Pancreas (tissue), 10 donors: ENCODE measurements around the gene ALS2. TPM values are rescaled to one million over a fixed set of nuclear protein-coding genes. Genes with fewer than 3 reads are reported as not detected.

ENCODE experiments used
- ATAC-seq, 4 donors: fragments of 200-7000 bp; cut with Tn5 transposase; one replicate each; pipeline versions ENCODE4 v1.8.0 to v1.9.1; 2020; ENCODE audit warnings: mild to moderate bottlenecking in 4 of 4, moderate library complexity in 4 of 4
- DNase-seq, 6 donors: peaks; one replicate each; pipeline ENCODE4 v3.0.0-alpha.2; 2020
- FAIRE-seq: peaks from 2 replicates; lab custom pipeline; 2012; peaks lifted over from hg19 to GRCh38; lab: Jason Lieb, UNC
- H3K27ac ChIP-seq, 4 donors: fragments of 200-600 bp; sonication (generic); 1 replicate in 3 of 4; 2 replicates in 1 of 4; pipeline versions ENCODE4 v1.5.0 to v1.8.0; 2020
- H3K27me3 ChIP-seq, 4 donors: fragments of 200-600 bp; one replicate each; pipeline ENCODE4 v1.8.0; 2021
- H3K36me3 ChIP-seq, 3 donors: fragments of 200-600 bp; sonication (generic) in 1 of 3; one replicate each; pipeline versions ENCODE4 v1.5.0 to v1.8.0; 2020 to 2021
- H3K4me1 ChIP-seq, 3 donors: fragments of 200-600 bp; one replicate each; pipeline ENCODE4 v1.8.0; 2021
- H3K4me3 ChIP-seq, 4 donors: fragments of 200-600 bp; sonication (generic) in 2 of 4; one replicate each; pipeline versions ENCODE4 v1.5.0 to v1.8.0; 2020 to 2021
- H3K9me3 ChIP-seq, 4 donors: fragments of 200-600 bp; one replicate each; pipeline ENCODE4 v1.8.0; 2021
- CTCF ChIP-seq, 4 donors: fragments of 200-600 bp; sonication (generic) in 3 of 4; IDR thresholded peaks; one replicate each; pipeline versions ENCODE4 v1.5.0 to v1.8.0; 2021; ENCODE audit warnings: antibody characterized with exemption in 4 of 4
- WGBS, 2 donors: extraction: QIAGEN DNeasy Blood & Tissue Kit; methylation state at CpG; one replicate each; pipeline ENCODE4 v1.1.7; 2013; 5-methylcytosine and 5-hydroxymethylcytosine counted together
- intact Hi-C, 3 donors: fragments of 100-400 bp; cut with DNase I; formaldehyde crosslinking; loops; one replicate each; pipeline versions ENCODE4 v1.11.1 to v1.14.2; 2022
- polyA plus RNA-seq, 2 donors: library from polyadenylated mRNA; stranded (reverse); fragments of 200-250 nt; gene quantifications; one replicate each; pipeline ENCODE4 v1.2.3, GENCODE V29; 2013
- total RNA-seq, 6 donors: library from RNA; stranded (reverse); fragmentation: NEBNext Ultra II Directional in 4 of 6; extraction: Animal tissue kit (Norgen Biotek cat#: 25700) in 4 of 6; gene quantifications; one replicate each; pipeline versions ENCODE4 v1.2.1 to v1.2.4, GENCODE V29; 2021 to 2023
- donor health status: healthy with polysubstance abuse.
- donor health status: DM: no; HTN: no; CAD: no; lungs with moderate emphysema.
- donor health status: DM: no; HTN: no; CAD: no.
- donor health status: control.
- donor health status: control.
- donor health status: Bipolar disorder and iron deficiency.
- donor health status: DM: yes; HTN: yes; CAD: no.
- donor health status: DM: no; HTN: no; CAD: no.
- donor health status: DM: no; HTN: no; CAD: no.
- donor health status: DM: yes; HTN: yes; CAD: no.

The ALS2 gene
- total and polyA plus RNA-seq, 8 donors, result 4.8 to 12.9 (median 6.9) TPM

DNA sequence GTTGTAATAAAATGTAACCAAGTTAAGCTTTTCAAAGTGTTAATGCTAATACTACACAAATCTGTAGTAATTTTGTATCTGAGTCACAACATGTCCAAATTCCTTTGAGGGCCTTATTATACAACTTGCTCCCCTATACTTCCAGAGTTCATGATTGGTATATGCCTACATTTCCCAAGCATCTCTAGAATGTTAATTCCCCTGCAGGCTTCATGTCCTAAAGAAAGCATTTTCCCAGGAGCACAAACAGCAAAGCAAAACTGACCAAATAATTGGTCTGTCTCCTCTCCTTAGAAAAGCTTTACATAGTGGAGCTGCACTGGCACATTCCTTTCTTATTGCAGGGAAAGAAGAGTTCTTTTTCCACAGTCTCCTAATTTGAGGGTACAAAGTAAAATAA lies 3.7 kb downstream of the ALS2 start:
- Histone ChIP-seq H3K27ac (no peak overlapping the region), H3K4me3 (no peak overlapping the region), H3K27me3 (no peaks in the 10 kb centered on the region), H3K4me1 (peaks cover 11 to 33% (median 17%) of the 10 kb centered on the region in 3 donors), H3K36me3 (no peaks in the 10 kb centered on the region), H3K9me3 (no peaks in the 10 kb centered on the region)
- DNase-seq, result no peak
- no peak for TF ChIP-seq CTCF (IDR thresholded peaks at IDR 0.05)
- no peak for FAIRE-seq
- intact Hi-C loops, result no loop called here
- no peak for ATAC-seq

- no peak for ATAC-seq
- DNase-seq, result no peak
- no peak for TF ChIP-seq CTCF (IDR thresholded peaks at IDR 0.05)
- H3K4me3 ChIP-seq, result no peak overlapping the region
- peaks cover 11 to 33% (median 17%) of the 10 kb centered on the region in 3 donors for H3K4me1 ChIP-seq
- no peaks in the 10 kb centered on the region for H3K36me3 ChIP-seq
- no peaks in the 10 kb centered on the region for H3K27me3 ChIP-seq
- H3K27ac ChIP-seq, result no peak overlapping the region
- intact Hi-C loops, result no loop called here
- no peaks in the 10 kb centered on the region for H3K9me3 ChIP-seq
- no peak for FAIRE-seq
- 96 to 100% methylated on average over 1 of the region's 1 CpG for WGBS, 2 donors
Observed at GRCh38 chr2:201775326-201775725, 5.4 kb downstream of the ALS2 start.

- Histone ChIP-seq H3K9me3 (no peaks in the 10 kb centered on the region), H3K27me3 (no peaks in the 10 kb centered on the region), H3K4me3 (no peak overlapping the region), H3K36me3 (no peaks in the 10 kb centered on the region), H3K4me1 (peaks cover 9 to 29% (median 13%) of the 10 kb centered on the region in 3 donors), H3K27ac (no peak overlapping the region)
- DNase-seq, result no peak
- no peak for ATAC-seq
- FAIRE-seq, result no peak
- WGBS, 2 donors, result 94% methylated on average over 2 of the region's 2 CpGs
- no peak for TF ChIP-seq CTCF (IDR thresholded peaks at IDR 0.05)
- intact Hi-C loops, result no loop called here
Observed at GRCh38 chr2:201774546-201774945, 6.2 kb downstream of the ALS2 start.

DNA sequence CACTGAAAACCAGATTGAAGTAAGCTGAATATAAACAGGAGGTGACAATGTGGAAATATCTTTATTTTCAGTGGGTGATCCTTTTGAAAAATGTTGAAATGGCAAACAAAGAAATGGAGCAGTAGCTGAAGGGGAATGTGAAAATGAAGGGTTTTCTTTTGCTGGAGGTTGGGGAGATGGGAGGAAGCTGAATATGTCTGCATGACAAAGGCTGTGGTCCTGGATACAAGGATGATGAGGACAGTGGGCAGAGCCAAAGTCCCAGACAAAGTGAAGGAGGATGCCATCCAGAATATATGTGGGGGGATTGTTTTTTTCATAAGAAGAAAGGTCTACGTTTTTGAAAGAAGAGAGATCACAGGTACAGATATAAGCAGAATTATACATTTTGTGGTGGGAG lies 6.7 kb downstream of the ALS2 start:
- FAIRE-seq (no peak), DNase-seq (no peak), ATAC-seq (no peak)
- H3K9me3 ChIP-seq, result no peaks in the 10 kb centered on the region
- no peaks in the 10 kb centered on the region for H3K36me3 ChIP-seq
- H3K4me1 ChIP-seq, result peaks cover 3 to 23% (median 8%) of the 10 kb centered on the region in 3 donors
- no peak for TF ChIP-seq CTCF (IDR thresholded peaks at IDR 0.05)
- no peak overlapping the region for H3K27ac ChIP-seq
- 70 to 94% methylated on average over 1 of the region's 1 CpG for whole genome bisulfite sequencing, 2 donors
- no peaks in the 10 kb centered on the region for H3K27me3 ChIP-seq
- H3K4me3 ChIP-seq, result no peak overlapping the region
- intact Hi-C loops, result no loop called here

GRCh38 chr2:201769666-201770373 lies 10.9 kb downstream of the ALS2 start:
- Histone ChIP-seq H3K36me3 (peaks cover 0 to 3% (median 0%) of the 10 kb centered on the region in 3 donors), H3K9me3 (no peaks in the 10 kb centered on the region), H3K27me3 (no peaks in the 10 kb centered on the region), H3K27ac (no peak overlapping the region), H3K4me1 (peaks cover 0 to 3% (median 0%) of the 10 kb centered on the region in 3 donors), H3K4me3 (no peak overlapping the region)
- intact Hi-C loops, result no loop called here
- WGBS, 2 donors, result 78 to 81% methylated on average over 4 of the region's 4 CpGs
- FAIRE-seq, result no peak
- no peak for DNase-seq
- ATAC-seq, result no peak
- TF ChIP-seq CTCF (IDR thresholded peaks at IDR 0.05), result no peak
